ENCODE measurements around the gene EIF1.

DNA sequence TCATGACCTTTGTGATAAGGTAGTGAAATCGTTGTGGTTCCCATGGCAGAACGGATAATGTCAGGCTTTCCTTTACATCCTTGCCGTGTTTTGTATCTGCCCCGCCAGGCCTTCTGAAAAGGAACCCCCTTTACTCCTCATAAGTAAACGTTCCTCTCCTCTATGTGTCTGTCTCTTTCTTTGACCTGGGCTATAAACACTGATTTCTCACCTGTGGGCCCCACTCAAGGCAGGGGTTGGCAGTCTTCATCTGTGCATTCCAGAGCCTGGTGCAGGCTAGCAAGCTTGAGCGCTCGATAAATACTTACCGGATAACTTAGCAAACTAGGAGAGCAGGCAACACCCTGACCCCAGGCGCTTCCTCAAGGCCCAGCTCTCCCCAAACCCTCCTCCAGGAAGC is 53.0 kb downstream of the EIF1 start:
- TF ChIP-seq, protein P1, sequence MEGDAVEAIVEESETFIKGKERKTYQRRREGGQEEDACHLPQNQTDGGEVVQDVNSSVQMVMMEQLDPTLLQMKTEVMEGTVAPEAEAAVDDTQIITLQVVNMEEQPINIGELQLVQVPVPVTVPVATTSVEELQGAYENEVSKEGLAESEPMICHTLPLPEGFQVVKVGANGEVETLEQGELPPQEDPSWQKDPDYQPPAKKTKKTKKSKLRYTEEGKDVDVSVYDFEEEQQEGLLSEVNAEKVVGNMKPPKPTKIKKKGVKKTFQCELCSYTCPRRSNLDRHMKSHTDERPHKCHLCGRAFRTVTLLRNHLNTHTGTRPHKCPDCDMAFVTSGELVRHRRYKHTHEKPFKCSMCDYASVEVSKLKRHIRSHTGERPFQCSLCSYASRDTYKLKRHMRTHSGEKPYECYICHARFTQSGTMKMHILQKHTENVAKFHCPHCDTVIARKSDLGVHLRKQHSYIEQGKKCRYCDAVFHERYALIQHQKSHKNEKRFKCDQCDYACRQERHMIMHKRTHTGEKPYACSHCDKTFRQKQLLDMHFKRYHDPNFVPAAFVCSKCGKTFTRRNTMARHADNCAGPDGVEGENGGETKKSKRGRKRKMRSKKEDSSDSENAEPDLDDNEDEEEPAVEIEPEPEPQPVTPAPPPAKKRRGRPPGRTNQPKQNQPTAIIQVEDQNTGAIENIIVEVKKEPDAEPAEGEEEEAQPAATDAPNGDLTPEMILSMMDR (IDR thresholded peaks at IDR 0.05; ENCODE audit: low read depth, low read length, poor library complexity, severe bottlenecking), result no peak
- no peak for TF ChIP-seq EZH2phosphoT487 (IDR thresholded peaks at IDR 0.05; ENCODE audit: borderline replicate concordance, low read length)
